ENCODE results near the gene USH1G. TPM values are rescaled to one million over a fixed set of nuclear protein-coding genes. Genes with fewer than 3 reads are reported as not detected.
"Not testable (repeated sequence)": the region's sequence is repeated elsewhere in the genome, so short reads cannot be mapped to it uniquely, and the experiment has no call there.

The USH1G gene
- total RNA-seq: not detected
- long read RNA-seq: 0 reads

DNA sequence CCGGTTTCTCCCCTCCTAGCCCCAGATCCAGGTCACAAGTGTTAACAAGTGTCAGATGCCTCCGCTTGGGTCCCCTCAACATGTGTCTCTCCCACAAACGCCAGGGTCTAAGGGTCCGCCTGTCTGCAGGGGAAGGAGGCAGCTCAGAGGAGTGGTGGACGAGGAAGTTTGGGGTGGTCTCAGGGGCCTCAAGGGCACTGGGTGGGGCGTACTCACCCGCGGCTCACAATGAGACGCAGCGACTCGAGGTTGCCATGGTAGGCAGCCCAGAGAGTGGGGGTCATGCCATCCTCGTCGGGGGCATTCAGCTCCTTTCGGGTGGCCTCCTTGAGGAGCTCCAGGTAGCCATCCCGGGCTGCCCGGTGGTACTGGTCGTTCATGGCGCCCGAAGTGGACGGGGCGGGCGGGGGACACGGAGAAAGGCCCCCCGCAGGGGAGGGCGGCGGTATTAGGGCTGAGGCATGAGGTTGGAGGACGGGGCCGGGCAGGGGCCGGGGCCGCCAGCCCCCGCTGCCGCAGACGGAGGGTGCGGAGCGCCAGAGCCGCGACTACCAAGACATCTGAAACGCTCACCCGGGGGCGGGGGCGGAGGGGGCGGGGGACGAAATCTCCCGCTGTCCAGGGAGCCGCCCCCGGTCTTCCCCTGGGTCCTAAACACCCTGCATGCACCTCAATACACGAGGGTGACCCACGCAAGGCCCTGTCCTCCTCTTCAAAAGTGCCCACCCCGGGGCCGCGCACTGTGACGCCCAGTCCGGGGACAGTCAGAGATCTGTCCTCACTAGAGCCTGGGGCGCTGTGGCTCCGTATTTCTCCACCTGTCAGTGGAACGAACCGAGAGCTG lies at the start of gene USH1G:
TSS of gene USH1G (minus strand) at position 562 of the 844 bp plus-strand sequence. CDS start at position 380, 182 bp downstream.
- no peak for DNase-seq (ENCODE audit: low spot score)
- intact Hi-C loops (cut with DNase I): no loop called here

DNA sequence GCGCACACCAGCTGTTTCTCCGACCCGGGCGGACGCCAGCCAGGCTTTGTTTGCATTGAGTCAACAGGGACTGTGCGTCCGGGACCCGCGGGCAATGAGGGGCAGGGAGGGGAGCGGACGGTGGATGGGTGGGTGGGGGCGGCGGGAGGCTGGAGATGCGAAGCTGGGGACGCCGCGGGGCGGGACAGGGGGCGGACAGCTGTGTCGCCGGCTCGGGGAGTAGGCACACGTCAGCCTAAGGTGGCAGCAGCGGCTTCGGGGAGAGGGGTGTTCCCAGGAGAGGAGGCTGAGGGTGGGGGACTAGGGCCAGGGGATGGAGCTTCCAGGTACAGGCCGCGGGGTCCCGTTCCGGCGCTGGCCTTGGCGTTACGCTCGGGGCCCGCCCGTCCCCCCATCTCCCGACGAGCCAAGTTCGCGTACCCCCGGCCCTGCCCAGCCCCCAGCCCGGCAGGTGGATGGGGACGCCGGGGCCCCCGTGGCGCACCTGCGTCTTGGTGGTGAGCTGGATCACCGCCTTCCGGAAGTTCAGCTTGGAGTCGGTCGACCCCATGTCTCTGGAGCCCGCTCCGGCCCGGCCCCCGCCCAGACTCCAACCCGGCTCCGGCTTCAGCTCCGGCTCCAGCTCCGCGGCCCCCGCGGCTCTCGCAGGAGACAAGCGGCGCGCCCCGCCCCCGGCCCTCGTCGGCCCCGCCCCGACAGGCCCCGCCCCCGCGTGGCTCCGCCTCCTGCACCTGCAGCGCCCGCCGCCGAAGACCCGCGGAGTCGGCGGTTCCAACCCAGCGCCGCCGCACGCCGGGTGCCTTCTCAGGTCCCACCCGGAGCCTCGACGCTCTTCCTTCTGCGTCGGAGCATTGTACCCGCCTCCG lies 49.3 kb upstream of the USH1G start, which contains the start of gene HID1:
TSS of gene HID1 (minus strand) at position 653 of the 866 bp plus-strand sequence. CDS start at position 550, 103 bp downstream.
- intact Hi-C loops (cut with DNase I): no loop called here
- DNase-seq (ENCODE audit: low spot score): peak; percentile 83

DNA sequence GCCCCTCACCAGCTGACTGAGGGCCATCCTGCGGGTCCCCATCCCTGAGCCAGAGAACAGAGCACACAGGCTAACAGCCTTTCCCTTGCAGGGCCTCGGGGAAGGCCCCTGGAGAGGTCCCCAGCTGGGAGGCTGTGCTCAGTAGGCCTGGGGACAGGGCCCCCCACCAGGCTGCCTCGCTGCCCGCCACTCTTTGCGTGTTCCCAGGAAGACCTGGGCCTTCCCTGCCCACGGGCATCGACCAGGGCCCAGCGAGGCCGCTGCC lies 48.7 kb upstream of the USH1G start:
- DNase-seq (ENCODE audit: low spot score): no peak
- intact Hi-C loops (cut with DNase I): no loop called here

DNA sequence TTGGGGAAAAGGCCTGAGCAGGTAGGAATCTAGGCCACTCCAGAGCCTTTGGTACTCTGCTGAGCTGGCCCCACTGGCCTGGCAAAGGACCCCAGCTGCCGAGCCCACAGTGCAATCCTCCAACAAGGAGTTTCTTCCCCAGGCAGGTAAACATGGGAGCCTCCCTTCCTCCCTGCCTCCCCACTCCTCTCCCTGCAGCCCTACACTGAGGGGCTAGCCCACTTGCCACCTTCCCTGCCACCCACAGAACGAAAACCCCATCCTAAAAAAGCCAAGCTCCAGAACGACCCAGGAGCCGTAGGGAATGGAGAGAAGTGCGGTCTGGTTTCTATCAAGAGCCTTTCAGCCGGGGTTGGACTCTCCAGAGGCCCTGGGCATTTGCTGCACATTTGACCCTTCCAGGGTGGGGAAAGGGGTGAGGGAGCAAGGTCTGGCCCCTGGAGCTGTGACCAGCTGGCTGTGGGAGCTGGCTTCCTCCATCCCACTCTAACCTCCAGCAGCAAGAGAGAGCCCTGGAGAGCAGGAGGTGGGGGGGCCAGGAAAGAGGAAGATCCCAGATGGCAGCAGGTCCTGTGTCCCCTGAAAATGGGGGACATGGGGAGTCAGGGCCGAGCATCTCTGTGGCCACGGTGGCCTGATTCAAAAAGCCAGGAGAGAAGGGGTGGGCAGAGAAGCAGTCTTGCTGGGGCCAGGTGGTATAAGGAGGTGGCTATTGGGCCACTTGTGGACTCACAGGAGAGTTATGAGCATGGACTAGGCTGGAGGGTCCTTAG lies 48.2 kb upstream of the USH1G start:
- DNase-seq (ENCODE audit: low spot score): no peak
- intact Hi-C loops (cut with DNase I): no loop called here

DNA sequence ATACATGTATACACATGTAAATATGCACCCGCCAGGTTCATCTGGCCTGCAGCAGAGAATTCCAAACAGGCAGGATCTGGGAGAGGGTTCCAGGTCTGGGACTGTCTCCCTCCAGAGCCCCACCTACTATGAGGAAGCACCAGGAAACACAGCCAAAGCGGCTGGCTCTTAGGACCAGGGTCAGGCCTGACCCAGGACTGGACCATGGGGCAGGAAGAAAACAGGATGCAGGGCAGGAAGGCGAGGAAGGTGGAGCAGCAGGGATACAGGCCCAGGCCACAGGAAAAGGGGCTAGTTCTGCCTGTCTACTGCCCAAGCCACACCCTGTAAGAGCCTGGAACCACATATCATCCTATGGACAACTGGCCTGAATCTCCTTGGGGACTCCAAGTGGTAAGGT lies 47.3 kb upstream of the USH1G start:
- intact Hi-C loops (cut with DNase I): no loop called here
- no peak for DNase-seq (ENCODE audit: low spot score)

DNA sequence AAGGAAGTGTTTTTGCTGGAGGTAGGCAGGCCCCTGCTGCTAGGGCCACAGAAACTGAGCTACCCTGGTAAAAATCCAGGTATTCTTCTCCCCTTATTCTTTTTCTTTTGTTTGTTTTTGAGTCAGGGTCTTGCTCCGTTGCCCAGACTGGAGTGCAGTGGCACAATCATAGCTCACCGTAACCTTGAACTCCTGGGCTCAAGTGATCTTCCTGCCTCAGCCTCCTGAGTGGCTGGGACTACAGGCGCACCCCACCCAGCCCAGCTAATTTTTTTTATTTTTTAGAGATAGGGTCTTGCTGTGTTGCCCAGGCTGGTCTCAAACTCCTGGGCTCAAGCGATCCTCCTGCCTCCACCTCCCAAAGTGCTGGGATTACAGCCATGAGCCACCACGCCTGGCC lies 46.4 kb upstream of the USH1G start:
- intact Hi-C loops (cut with DNase I): not testable (repeated sequence)

DNA sequence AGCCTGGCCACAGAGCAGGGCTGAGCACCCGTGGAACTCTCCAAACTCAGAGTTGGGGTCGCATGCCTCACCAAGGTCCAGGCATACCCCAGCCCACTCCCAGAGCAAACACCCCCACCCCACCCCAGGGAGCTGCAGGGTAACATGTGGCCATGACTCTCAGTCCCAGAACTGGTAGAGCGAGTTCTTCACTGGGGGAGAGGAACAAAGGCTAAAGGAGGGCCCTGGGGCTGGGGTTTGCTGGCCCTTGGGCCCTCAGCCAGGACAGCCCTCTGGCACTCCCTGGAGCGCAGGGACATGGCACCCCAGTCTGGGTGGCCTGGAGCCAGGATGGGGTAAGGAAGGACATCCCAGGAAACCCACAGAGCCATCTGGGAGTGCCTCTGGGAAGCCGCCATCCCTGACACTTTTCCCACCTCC lies 45.3 kb upstream of the USH1G start:
- intact Hi-C loops (cut with DNase I): no loop called here
- DNase-seq (ENCODE audit: low spot score): no peak

More for the DNA sequence above, 46.4 kb upstream of the USH1G start:
- not testable (repeated sequence) for DNase-seq (ENCODE audit: low spot score)

DNA sequence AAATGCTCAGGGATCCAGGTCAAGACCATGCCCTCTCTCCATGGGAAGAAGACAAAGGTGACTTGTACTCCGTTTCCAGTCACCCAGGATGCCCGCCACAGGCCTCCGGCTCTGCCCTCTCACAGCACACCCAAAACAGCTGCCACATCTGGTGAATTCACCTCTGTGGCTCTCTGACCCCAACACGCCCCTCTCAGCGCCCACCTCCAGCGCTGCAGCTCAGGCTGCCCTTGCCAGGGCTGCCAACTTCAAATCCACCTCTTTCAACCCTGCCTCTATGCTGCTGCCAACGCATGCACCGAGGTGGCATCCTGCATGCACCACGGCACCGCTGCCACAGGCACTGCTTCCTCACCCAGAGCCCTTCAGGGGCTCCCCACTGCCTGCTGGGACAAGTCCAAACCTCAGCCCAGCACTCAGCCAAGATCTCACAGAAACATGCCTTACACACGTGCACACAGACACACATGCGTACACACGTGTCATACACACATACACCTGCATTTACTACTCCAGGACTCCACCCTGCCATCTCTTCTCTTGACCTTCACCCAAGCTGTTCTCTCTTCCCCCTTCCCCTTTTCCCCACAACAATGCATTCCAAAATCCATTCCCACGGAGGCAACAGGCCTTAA lies 42.0 kb upstream of the USH1G start:
- intact Hi-C loops (cut with DNase I): loop anchor here (5.0 kb wide), 3 partner anchors 67 to 237 kb away; no protein-coding TSS in a partner anchor

DNA sequence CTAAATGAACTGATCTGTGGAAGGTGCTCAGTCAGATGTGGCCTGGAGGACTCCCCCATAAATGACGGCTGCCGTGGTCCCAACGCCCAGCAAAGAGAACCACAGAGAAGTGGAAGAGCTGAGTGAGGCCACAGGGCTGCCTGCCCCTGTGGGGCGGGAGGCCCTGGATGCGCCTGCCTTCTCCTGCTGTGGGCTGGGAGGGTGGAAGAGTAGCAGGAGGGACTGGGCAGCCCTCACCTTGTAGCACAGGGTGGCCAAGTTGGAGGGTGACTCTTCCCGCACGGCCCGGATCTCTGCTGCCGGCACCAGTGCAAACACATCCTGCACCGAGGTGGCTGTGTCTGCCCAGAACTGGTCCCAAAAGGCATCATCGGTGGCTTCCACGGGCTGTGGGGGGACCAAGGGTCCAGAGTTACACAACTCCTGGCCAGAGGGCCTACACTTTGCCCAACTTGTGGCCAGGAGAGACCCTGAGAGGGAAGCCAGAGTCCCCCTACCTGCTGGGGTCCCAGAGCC lies 41.2 kb upstream of the USH1G start:
- intact Hi-C loops (cut with DNase I): loop anchor here (5.0 kb wide), 3 partner anchors 68 to 238 kb away; no protein-coding TSS in a partner anchor
- no peak for DNase-seq (ENCODE audit: low spot score)

More for the DNA sequence above, 42.0 kb upstream of the USH1G start:
- DNase-seq (ENCODE audit: low spot score): no peak

DNA sequence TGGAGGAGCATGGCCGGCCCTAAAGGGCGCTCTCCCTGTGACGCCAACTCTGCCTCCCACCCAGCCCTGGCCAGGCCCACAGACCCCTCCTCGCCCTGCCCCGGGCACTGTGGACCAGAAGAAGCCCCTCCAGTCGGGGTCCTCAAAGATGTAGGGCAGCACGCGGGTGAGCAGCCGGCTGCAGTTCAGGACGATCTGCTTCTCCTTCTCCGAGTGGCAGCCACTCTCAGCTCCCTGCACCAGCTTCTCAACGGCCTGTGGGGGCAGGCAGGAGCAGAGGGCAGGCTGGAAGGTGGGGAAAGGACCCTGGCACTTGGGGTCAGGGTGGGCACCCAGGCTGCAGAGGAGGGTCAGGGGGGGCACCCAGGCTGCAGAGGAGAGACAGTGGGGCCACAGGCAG lies 40.6 kb upstream of the USH1G start:
- no peak for DNase-seq (ENCODE audit: low spot score)
- intact Hi-C loops (cut with DNase I): loop anchor here (5.0 kb wide), 3 partner anchors 69 to 239 kb away; no protein-coding TSS in a partner anchor

DNA sequence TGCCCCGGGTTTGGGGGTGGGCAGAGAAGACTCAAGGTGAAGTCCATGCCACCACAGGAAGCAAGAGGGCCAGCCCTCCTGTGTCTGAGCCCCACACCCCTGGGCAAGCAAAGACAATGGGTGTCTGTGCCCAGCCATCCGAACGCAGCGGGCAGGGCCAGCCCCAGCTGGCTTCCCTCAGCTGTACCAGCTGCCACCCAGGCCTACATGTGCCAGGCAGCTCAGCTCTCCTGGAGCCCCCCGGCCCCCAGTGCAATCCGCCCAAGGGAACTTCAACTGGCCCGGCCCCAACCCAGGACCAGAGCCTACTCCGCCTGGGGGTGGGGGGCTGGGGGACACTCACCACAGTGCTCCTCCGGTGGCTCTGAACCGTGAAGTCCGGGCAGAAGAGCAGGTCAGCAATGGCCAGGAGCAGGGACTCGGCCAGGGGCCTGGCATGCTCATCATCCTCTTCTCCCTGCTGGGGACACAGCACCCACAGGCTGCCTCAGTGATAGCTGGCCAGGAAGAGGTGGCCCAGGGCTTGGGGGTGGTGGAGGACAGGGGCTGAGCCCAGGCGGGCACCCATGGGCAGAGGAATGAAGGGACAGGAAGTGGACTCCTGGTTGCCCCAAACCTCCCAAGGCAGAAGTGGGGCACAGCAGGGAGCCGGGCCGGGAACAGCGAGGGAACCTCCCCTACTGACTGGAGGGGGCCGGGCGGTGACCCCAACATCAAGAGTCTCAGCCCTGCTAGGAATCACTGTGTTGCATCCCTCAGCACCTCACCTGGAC lies 39.8 kb upstream of the USH1G start:
- DNase-seq (ENCODE audit: low spot score): no peak
- intact Hi-C loops (cut with DNase I): loop anchor here (5.0 kb wide), 3 partner anchors 69 to 239 kb away; no protein-coding TSS in a partner anchor

DNA sequence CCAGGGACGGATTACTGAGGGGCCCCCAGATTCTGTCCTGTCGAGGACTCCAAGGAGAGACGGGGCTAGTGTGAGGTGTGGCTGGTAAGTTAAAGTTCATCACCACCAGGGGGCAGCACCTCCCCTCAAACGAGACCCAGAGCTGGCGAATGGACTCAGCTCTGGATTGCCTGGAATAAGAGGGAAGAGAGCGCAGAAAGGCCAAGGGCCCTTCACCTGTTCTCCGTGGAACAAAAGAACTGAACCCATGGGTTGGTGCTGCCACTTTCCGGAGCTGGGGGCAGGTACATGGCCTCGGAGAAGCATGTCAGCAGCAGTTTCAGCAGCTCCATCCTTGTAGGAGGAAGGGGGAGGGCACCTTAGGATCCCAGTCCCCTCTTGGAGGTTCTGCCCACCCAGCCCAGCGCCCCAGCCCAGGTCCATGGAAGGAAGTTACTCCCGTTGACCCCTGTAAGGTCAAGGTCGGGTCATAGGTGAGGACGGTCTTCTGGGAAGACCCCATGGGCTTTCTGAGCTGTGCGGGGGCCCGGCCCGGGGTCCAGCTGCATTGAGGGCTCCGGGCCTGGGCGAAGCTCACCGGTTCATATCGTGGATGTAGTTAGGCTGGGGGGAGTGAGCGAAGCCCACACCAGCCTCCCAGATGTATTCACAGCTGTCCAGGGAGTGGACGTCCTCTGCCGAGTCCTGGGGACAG lies 38.7 kb upstream of the USH1G start:
- intact Hi-C loops (cut with DNase I): loop anchor here (5.0 kb wide), 3 partner anchors 70 to 240 kb away; no protein-coding TSS in a partner anchor
- peak; percentile 90 for DNase-seq (ENCODE audit: low spot score)

DNA sequence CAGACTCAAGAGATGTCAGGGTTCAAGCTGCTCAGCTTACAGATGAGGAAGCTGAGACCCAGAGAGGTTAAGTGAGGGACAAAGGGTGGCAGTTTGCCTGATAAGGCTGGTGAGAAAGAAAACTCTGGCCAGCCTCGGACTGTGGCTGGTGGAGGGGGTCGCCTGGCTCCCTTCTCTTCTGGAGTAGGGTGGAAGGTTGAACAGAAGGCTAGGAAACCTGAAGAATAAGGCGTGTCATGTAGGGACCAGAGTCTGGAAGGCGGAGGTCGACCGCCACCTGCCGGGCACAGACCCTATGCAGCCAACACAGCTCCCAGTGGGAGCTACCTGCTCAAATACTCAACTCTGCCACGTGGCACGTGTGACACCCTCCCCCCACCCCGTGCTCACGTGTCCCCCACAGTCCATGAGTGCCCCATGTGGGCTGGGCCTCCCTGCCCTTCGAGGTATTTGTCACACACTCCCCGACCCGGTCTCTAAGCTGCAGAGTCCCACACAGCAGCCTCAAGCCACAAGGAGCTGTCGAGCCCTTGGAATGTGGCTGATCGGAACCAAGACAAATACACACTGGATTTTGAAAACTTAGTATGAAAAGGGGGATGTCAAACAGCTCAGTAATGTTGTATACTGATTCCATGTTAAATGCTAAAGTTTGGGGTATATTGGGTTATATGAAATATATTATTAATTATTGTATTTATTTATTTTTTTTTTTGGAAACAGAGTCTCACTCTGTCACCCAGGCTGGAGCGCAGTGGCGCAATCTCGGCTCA lies 37.7 kb upstream of the USH1G start:
- intact Hi-C loops (cut with DNase I): loop anchor here (5.0 kb wide), 3 partner anchors 72 to 242 kb away; no protein-coding TSS in a partner anchor
- DNase-seq (ENCODE audit: low spot score): no peak

DNA sequence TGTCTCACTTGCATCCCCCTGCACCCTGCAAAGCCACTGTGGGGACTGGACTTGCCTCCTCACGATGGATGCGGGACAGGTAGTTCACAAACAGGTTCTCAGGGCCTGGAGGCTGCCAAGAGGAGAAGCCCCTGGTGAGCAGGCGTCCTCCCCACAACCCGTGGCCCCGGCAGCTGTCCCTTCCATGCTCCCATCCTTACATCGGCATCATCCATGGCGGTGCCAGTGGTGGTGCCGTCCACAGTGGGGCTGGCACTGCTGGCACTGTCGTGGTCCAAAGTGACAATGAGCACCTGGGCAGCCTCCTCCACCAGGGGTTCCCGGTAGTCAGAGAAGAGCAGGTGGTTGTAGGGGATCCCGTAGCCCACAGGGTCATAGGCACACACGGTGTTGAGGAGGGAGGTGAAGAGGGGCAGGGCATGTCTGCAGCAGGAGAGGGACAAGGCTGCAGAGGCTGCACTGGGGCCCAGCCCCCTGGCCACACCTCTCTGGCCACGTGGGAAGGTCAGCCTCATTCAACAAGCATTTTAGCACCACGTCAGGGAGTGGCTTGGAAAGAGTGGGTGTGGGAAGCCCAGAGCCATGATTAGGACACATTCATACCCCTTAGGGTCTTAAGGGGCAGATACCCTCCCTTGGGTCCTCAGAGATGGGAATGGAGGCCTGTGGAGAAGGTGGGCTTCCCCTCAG lies 36.9 kb upstream of the USH1G start:
- intact Hi-C loops (cut with DNase I): loop anchor here (5.0 kb wide), 4 partner anchors 72 to 242 kb away; no protein-coding TSS in a partner anchor
- DNase-seq (ENCODE audit: low spot score): no peak

DNA sequence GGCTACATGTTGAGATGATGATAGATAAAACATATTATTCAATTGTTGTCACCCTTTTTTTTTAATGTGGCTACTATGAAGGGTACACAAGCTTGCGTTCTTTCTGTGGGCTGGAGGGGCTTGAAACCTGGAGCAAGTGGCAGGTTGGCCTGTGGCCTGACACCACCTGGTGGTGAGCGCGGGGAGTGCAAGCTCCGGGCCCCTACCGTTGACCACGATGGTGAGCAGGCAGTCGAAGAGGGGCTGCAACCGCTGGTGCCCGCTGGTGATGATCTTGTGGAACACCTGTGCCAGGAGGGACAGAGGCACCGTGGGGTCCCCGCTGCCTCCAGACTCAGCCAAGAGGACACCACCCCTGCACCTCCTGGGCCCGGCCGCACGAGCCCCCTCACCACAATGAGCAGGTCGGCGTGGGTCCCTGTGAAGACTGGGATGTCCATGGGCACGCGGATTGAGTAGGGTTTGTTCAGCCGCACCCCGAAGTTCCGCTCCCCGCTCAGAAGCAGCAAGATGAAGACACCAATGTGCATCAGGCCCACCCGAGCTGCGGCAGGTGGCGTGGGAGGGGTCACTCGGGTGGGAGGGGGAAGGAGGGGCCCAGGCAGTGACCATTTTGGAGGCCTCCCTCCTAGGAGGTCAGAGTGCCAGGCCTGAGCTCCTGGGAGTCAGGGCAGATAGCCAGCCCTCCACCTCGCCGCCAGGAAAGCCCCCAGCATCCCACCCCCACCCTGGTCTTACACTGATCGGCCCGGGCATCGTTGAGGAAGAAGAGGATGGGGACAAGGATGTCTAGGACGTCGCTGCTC lies 35.1 kb upstream of the USH1G start:
- intact Hi-C loops (cut with DNase I): loop anchor here (5.0 kb wide), 1 partner anchor 216 kb away; no protein-coding TSS in a partner anchor
- peak; percentile 85 for DNase-seq (ENCODE audit: low spot score)

Measured in cardiac septum (tissue), 1 donor.